Left ventricle myocardium inferior (tissue), 1 donor: ENCODE measurements around the gene SPECC1. TPM values are rescaled to one million over a fixed set of nuclear protein-coding genes. Genes with fewer than 3 reads are reported as not detected.
A peak's percentile ranks its signal among the peaks of the same experiment; 100 is the strongest.
"Not testable (repeated sequence)": the region's sequence is repeated elsewhere in the genome, so short reads cannot be mapped to it uniquely, and the experiment has no call there.

Source experiments
- DNase-seq: peaks from one replicate; pipeline ENCODE4 v3.0.0-alpha.2; 2020
- H3K27ac ChIP-seq: fragments of 200-600 bp; replicated peaks from 2 replicates; pipeline ENCODE4 v1.8.0; 2021
- H3K27me3 ChIP-seq: fragments of 200-600 bp; 2 replicates; pipeline ENCODE4 v1.8.0; 2021; ENCODE audit warnings: low read depth
- H3K36me3 ChIP-seq: fragments of 200-600 bp; 2 replicates; pipeline ENCODE4 v1.8.0; 2021
- H3K4me1 ChIP-seq: fragments of 200-600 bp; 2 replicates; pipeline ENCODE4 v1.8.0; 2021
- H3K4me3 ChIP-seq: fragments of 200-600 bp; 2 replicates; pipeline ENCODE4 v1.8.0; 2021; ENCODE audit warnings: mild to moderate bottlenecking, moderate library complexity
- H3K9me3 ChIP-seq: fragments of 200-600 bp; replicated peaks from 2 replicates; pipeline ENCODE4 v1.8.0; 2021
- CTCF ChIP-seq: fragments of 200-600 bp; IDR thresholded peaks from 2 replicates; pipeline ENCODE4 v1.8.0; 2021; ENCODE audit warnings: antibody characterized with exemption, mild to moderate bottlenecking, borderline replicate concordance
- intact Hi-C: fragments of 100-400 bp; cut with micrococcal nuclease; formaldehyde crosslinking; loops from one replicate; pipeline ENCODE4 v1.11.0; 2022
- total RNA-seq: library from RNA; stranded (reverse); fragmentation: NEBNext Ultra II Directional; extraction: Animal tissue kit (Norgen Biotek cat#: 25700); gene quantifications from one replicate; pipeline ENCODE4 v1.2.1, GENCODE V29; 2021
- donor health status: DM: no; HTN: yes; CAD: no; lungs with severe emphysema.

The SPECC1 gene
- total RNA-seq, 1 donor from 2014 or later: 10.6 TPM

GRCh38 chr17:20074489-20074888 lies 65.3 kb downstream of the SPECC1 start:
- Histone ChIP-seq H3K4me3 (peak overlapping the region; percentile 56), H3K27ac (peak overlapping the region; percentile 72), H3K27me3 (no peaks in the 10 kb centered on the region), H3K9me3 (no peaks in the 10 kb centered on the region), H3K4me1 (peaks cover 25% of the 10 kb centered on the region), H3K36me3 (no peaks in the 10 kb centered on the region)
- intact Hi-C loops: no loop called here
- DNase-seq: no peak
- no peak for TF ChIP-seq CTCF

GRCh38 chr17:20076137-20076536 lies 67.0 kb downstream of the SPECC1 start:
- Histone ChIP-seq H3K4me1 (peaks cover 25% of the 10 kb centered on the region), H3K4me3 (peak overlapping the region; percentile 56), H3K27ac (peak overlapping the region; percentile 72)
- intact Hi-C loops, H3K9me3 ChIP-seq, DNase-seq, H3K27me3 ChIP-seq, H3K36me3 ChIP-seq: not testable (repeated sequence)

- H3K4me3 ChIP-seq: peak overlapping the region; percentile 56
- H3K36me3 ChIP-seq: no peaks in the 10 kb centered on the region
- intact Hi-C loops: no loop called here
- no peaks in the 10 kb centered on the region for H3K9me3 ChIP-seq
- peaks cover 10% of the 10 kb centered on the region for H3K4me1 ChIP-seq
- H3K27me3 ChIP-seq: no peaks in the 10 kb centered on the region
- no peak for TF ChIP-seq CTCF
- peak overlapping the region; percentile 72 for H3K27ac ChIP-seq
- no peak for DNase-seq
Measured at GRCh38 chr17:20077978-20078685, 69.0 kb downstream of the SPECC1 start.

- Histone ChIP-seq H3K36me3 (no peaks in the 10 kb centered on the region), H3K4me3 (no peak overlapping the region), H3K27ac (peak overlapping the region; percentile 50), H3K4me1 (peaks cover 16% of the 10 kb centered on the region), H3K9me3 (no peaks in the 10 kb centered on the region), H3K27me3 (no peaks in the 10 kb centered on the region)
- intact Hi-C loops: no loop called here
- no peak for TF ChIP-seq CTCF
- DNase-seq: no peak
Measured at GRCh38 chr17:20080513-20080912, 71.4 kb downstream of the SPECC1 start.

- Histone ChIP-seq H3K36me3 (no peaks in the 10 kb centered on the region), H3K4me1 (peaks cover 35% of the 10 kb centered on the region), H3K4me3 (no peak overlapping the region), H3K9me3 (no peaks in the 10 kb centered on the region), H3K27ac (peak overlapping the region; percentile 3), H3K27me3 (no peaks in the 10 kb centered on the region)
- intact Hi-C loops: no loop called here
- TF ChIP-seq CTCF: no peak
- no peak for DNase-seq
Measured at GRCh38 chr17:20083156-20083859, 74.1 kb downstream of the SPECC1 start.
